Measurements from ENCODE around the gene CHST8.
"Not testable (repeated sequence)": the region's sequence is repeated elsewhere in the genome, so short reads cannot be mapped to it uniquely, and the experiment has no call there.

GRCh38 chr19:33663316-33663715 lies 41.6 kb downstream of the CHST8 start:
- TF ChIP-seq POLR2AphosphoS5, CTCF (IDR thresholded peaks at IDR 0.05): not testable (repeated sequence)
